PC-3 (cell line): ENCODE data around the gene CRYGS. TPM values are rescaled to one million over a fixed set of nuclear protein-coding genes. Genes with fewer than 3 reads are reported as not detected.

Experiments
- ATAC-seq: fragments of 200-7000 bp; cut with Tn5 transposase; 2 replicates; pipeline ENCODE4 v1.9.1; 2020; ENCODE audit warnings: mild to moderate bottlenecking, moderate library complexity
- BruUV-seq: library from RNA; stranded (reverse); fragments of 400-500 nt; replicated peaks from 2 replicates; lab custom pipeline; 2021; lab: Mats Ljungman, UMichigan
- CTCF ChIA-PET: fragments of 300-600 bp; sonication (Branson Sonifier 250); formaldehyde crosslinking; loops from one replicate; lab custom pipeline; 2022; ENCODE audit warnings: antibody characterized with exemption; lab: Charles Lee
- POLR2A ChIA-PET: fragments of 300-600 bp; sonication (Branson Sonifier 250); formaldehyde crosslinking; loops from one replicate; lab custom pipeline; 2022; ENCODE audit warnings: antibody characterized with exemption; ENCODE audit not compliant: unreplicated experiment; lab: Charles Lee
- DNase-seq: peaks from one replicate; pipeline ENCODE4 v3.0.0-alpha.2; 2015
- H2AFZ ChIP-seq: fragments of 300-600 bp; sonication (generic); 2 replicates; pipeline ENCODE4 v1.6.0; 2016; ENCODE audit warnings: antibody characterized with exemption, low read length
- H3F3A ChIP-seq: fragments of 300-600 bp; sonication (generic); one replicate; pipeline ENCODE4 v1.6.0; 2017; ENCODE audit warnings: antibody characterized with exemption, low read length, control low read depth, mild to moderate bottlenecking; ENCODE audit not compliant: unreplicated experiment
- H3K27ac ChIP-seq: fragments of 300-600 bp; sonication (generic); 2 replicates; pipeline ENCODE4 v1.5.1; 2016; ENCODE audit warnings: mild to moderate bottlenecking, low read length
- H3K27me3 ChIP-seq: fragments of 300-600 bp; sonication (generic); 2 replicates; pipeline ENCODE4 v1.6.1; 2016; ENCODE audit warnings: low read length, mixed read lengths
- H3K36me3 ChIP-seq: fragments of 300-600 bp; sonication (generic); 2 replicates; pipeline ENCODE4 v1.6.1; 2016; ENCODE audit warnings: low read depth, mixed run types, low read length, mixed read lengths
- H3K4me1 ChIP-seq: fragments of 300-600 bp; sonication (generic); 2 replicates; pipeline ENCODE4 v1.5.1; 2016; ENCODE audit warnings: low read length; ENCODE audit not compliant: insufficient read depth
- H3K4me2 ChIP-seq: fragments of 300-600 bp; sonication (generic); 2 replicates; pipeline ENCODE4 v1.6.0; 2016; ENCODE audit warnings: low read length
- H3K4me3 ChIP-seq: fragments of 300-600 bp; sonication (generic); 2 replicates; pipeline ENCODE4 v1.5.1; 2016; ENCODE audit warnings: mild to moderate bottlenecking, low read length, mixed read lengths
- H3K79me2 ChIP-seq: fragments of 300-600 bp; sonication (generic); 2 replicates; pipeline ENCODE4 v1.6.1; 2017; ENCODE audit warnings: low read length, mixed read lengths
- H3K9ac ChIP-seq: fragments of 300-600 bp; sonication (generic); 2 replicates; pipeline ENCODE4 v1.6.0; 2016; ENCODE audit warnings: mild to moderate bottlenecking, low read length
- H3K9me2 ChIP-seq: fragments of 300-600 bp; sonication (generic); replicated peaks from 2 replicates; pipeline ENCODE4 v1.6.1; 2016; ENCODE audit warnings: mixed run types, low read length, mixed read lengths
- H3K9me3 ChIP-seq: fragments of 300-600 bp; sonication (generic); 2 replicates; pipeline ENCODE4 v1.6.1; 2016; ENCODE audit warnings: low read length, mixed read lengths
- H4K20me1 ChIP-seq: fragments of 300-600 bp; sonication (generic); 2 replicates; pipeline ENCODE4 v1.6.1; 2016; ENCODE audit warnings: low read length, mixed read lengths
- EZH2 ChIP-seq: fragments of 300-600 bp; sonication (generic); IDR thresholded peaks from one replicate; pipeline ENCODE4 v1.6.1; 2017; ENCODE audit warnings: antibody characterized with exemption, mild to moderate bottlenecking, low read length; ENCODE audit not compliant: unreplicated experiment
- EZH2phosphoT487 ChIP-seq: fragments of 300-600 bp; sonication (generic); IDR thresholded peaks from 2 replicates; pipeline ENCODE4 v1.6.1; 2018; ENCODE audit warnings: mild to moderate bottlenecking, antibody characterized with exemption, low read length, borderline replicate concordance
- intact Hi-C: fragments of 100-400 bp; cut with micrococcal nuclease; formaldehyde crosslinking; loops from 2 replicates; pipeline ENCODE4 v1.9.0; 2023
- total RNA-seq: library from RNA; depleted of rRNA; stranded (reverse); fragments of >200 nt; gene quantifications from 2 replicates; pipeline ENCODE4 v1.2.3, GENCODE V29; 2014
- TF ChIP-seq, protein P1 (sequence below): fragments of 300-600 bp; sonication (generic); conservative IDR thresholded peaks from 2 replicates; pipeline ENCODE4 v1.5.1; 2017; ENCODE audit warnings: antibody characterized with exemption, low read depth, mild to moderate bottlenecking, low read length

Gene CRYGS
- total RNA-seq, 1 experiment from 2014 or later: 3.4 TPM

DNA sequence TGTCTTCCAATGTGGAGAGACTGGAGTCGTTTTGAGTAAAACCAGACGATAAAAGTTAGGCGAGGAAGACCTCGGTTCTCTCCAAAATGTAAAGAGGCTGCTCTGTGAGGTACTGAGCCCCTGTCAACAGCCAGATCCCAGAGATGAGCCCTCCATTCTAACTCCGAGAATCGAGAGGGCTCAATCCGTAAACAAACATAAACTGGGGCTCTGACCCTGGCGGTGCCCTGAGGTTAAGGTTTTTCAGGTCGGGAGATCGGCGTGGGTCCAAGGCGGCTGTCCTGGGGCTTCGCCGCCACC, 22.5 kb upstream of the CRYGS start:
- ATAC-seq (no peak), DNase-seq (no peak)
- no peaks in the 10 kb centered on the region for H3K27me3 ChIP-seq
- intact Hi-C loops: loop anchor here (1.0 to 10.0 kb wide), 2 partner anchors 218 to 255 kb away; partner anchors contain the start of gene EIF4A2
- ChIA-PET POLR2A (no interaction called here), CTCF (no interaction called here)
- TF ChIP-seq, protein P1, sequence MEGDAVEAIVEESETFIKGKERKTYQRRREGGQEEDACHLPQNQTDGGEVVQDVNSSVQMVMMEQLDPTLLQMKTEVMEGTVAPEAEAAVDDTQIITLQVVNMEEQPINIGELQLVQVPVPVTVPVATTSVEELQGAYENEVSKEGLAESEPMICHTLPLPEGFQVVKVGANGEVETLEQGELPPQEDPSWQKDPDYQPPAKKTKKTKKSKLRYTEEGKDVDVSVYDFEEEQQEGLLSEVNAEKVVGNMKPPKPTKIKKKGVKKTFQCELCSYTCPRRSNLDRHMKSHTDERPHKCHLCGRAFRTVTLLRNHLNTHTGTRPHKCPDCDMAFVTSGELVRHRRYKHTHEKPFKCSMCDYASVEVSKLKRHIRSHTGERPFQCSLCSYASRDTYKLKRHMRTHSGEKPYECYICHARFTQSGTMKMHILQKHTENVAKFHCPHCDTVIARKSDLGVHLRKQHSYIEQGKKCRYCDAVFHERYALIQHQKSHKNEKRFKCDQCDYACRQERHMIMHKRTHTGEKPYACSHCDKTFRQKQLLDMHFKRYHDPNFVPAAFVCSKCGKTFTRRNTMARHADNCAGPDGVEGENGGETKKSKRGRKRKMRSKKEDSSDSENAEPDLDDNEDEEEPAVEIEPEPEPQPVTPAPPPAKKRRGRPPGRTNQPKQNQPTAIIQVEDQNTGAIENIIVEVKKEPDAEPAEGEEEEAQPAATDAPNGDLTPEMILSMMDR: no peak
- TF ChIP-seq EZH2 (no peak), EZH2phosphoT487 (no peak)
- no peaks in the 10 kb centered on the region for H3F3A ChIP-seq
- no TSS peak for BruUV-seq
- H3K9me3 ChIP-seq: no peaks in the 10 kb centered on the region
- H2AFZ ChIP-seq: peak overlapping the region; percentile 97
- peaks cover 13% of the 10 kb centered on the region for H3K4me1 ChIP-seq
- H3K9ac ChIP-seq: peak overlapping the region; percentile 84
- peaks cover 46% of the 10 kb centered on the region for H3K79me2 ChIP-seq
- 0 out of 2 replicates have a peak overlapping the region, but pooled peaks have one; percentile 17 for H3K27ac ChIP-seq
- peak overlapping the region; percentile 91 for H3K4me3 ChIP-seq
- H3K9me2 ChIP-seq: no peaks in the 10 kb centered on the region
- peak overlapping the region; percentile 90 for H3K4me2 ChIP-seq
- 0 out of 2 replicates have a peak, but pooled peaks cover 3% of the 10 kb centered on the region for H3K36me3 ChIP-seq
- peaks cover 4% of the 10 kb centered on the region; the same call in 1 of the 2 replicates for H4K20me1 ChIP-seq

DNA sequence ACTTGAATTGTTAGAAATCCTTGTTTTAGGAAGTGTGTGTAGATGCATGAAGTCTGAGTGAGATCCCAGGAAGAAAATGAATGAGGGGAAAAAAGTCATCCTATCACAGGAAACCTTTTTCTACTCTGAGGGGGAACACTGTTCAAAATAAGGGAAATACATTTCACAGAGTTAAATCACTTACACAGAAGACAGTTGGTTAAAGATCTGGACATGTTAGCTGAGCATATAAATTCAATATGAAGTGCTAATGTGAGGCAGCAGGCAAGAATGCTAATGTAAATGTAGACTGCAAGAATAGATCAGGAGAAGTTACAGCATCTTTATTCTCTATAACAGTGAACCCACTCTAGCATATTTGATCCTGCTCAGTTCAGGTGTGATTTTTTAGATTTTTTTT, 20.4 kb upstream of the CRYGS start:
- H3F3A ChIP-seq: no peaks in the 10 kb centered on the region
- no peak overlapping the region for H3K27ac ChIP-seq
- H3K79me2 ChIP-seq: peaks cover 29% of the 10 kb centered on the region
- POLR2A ChIA-PET: no interaction called here
- H3K4me1 ChIP-seq: peaks cover 9% of the 10 kb centered on the region
- H3K36me3 ChIP-seq: peaks cover 5% of the 10 kb centered on the region; the same call in 1 of the 2 replicates
- H3K9me2 ChIP-seq: no peaks in the 10 kb centered on the region
- no peaks in the 10 kb centered on the region for H4K20me1 ChIP-seq
- DNase-seq (no peak), ATAC-seq (no peak)
- no peaks in the 10 kb centered on the region for H3K9me3 ChIP-seq
- H3K27me3 ChIP-seq: no peaks in the 10 kb centered on the region
- BruUV-seq: no TSS peak
- H2AFZ ChIP-seq: no peak overlapping the region
- H3K4me3 ChIP-seq: no peak overlapping the region
- no peak overlapping the region for H3K9ac ChIP-seq
- CTCF ChIA-PET: no interaction called here
- H3K4me2 ChIP-seq: no peak overlapping the region
- intact Hi-C loops: loop anchor here (10.0 kb wide), 1 partner anchor 220 kb away; the partner anchor contains the start of gene EIF4A2
- TF ChIP-seq EZH2 (no peak), EZH2phosphoT487 (no peak)
- TF ChIP-seq, protein P1: no peak

DNA sequence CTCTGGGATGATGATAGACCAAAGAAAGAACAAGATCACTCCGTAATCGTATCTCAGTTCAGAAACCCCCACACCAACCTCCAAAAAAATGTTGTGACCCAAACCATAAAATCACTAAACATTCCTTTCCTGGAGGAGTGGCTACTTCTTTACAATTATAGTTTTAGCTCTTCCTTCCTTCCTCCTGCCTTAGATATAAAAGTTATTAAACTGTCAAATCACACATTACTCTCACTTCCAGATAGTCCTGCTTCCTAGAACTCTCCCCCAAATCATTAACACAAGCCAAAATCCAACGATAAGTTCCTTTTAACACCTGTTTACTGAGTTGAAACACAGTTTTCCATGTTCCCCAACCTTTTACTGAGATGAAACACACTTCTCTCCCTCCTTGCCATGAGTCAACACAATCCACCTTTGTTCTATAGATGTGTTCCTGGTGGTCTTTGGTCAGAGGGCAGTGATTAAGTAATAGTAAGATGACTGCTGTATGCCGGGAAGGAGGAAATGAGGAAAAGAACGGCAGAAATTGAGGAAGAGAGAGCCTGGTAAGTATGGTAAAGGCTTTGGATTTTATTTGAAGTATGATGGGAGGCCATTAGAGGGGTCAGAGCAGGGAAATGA, 8.3 kb upstream of the CRYGS start:
- TF ChIP-seq EZH2phosphoT487 (no peak), EZH2 (no peak)
- TF ChIP-seq, protein P1: no peak
- H3K9ac ChIP-seq: no peak overlapping the region
- H3K79me2 ChIP-seq: no peaks in the 10 kb centered on the region
- intact Hi-C loops: no loop called here
- H4K20me1 ChIP-seq: no peaks in the 10 kb centered on the region
- peaks cover 32% of the 10 kb centered on the region for H3K36me3 ChIP-seq
- H2AFZ ChIP-seq: no peak overlapping the region
- H3K27me3 ChIP-seq: no peaks in the 10 kb centered on the region
- H3K9me2 ChIP-seq: no peaks in the 10 kb centered on the region
- no peaks in the 10 kb centered on the region for H3K9me3 ChIP-seq
- POLR2A ChIA-PET: no interaction called here
- H3K4me2 ChIP-seq: no peak overlapping the region
- DNase-seq: no peak
- no peak overlapping the region for H3K27ac ChIP-seq
- CTCF ChIA-PET: no interaction called here
- no peak overlapping the region for H3K4me3 ChIP-seq
- no peaks in the 10 kb centered on the region for H3F3A ChIP-seq
- no peak for ATAC-seq
- H3K4me1 ChIP-seq: no peaks in the 10 kb centered on the region
- BruUV-seq: no TSS peak
